PC-3 (cell line): ENCODE measurements around the gene IL17RB. TPM values are rescaled to one million over a fixed set of nuclear protein-coding genes. Genes with fewer than 3 reads are reported as not detected.

Experiments used
- ATAC-seq: fragments of 200-7000 bp; cut with Tn5 transposase; 2 replicates; pipeline ENCODE4 v1.9.1; 2020; ENCODE audit warnings: mild to moderate bottlenecking, moderate library complexity
- BruUV-seq: library from RNA; stranded (reverse); fragments of 400-500 nt; replicated peaks from 2 replicates; lab custom pipeline; 2021; lab: Mats Ljungman, UMichigan
- CTCF ChIA-PET: fragments of 300-600 bp; sonication (Branson Sonifier 250); formaldehyde crosslinking; loops from one replicate; lab custom pipeline; 2022; ENCODE audit warnings: antibody characterized with exemption; lab: Charles Lee
- POLR2A ChIA-PET: fragments of 300-600 bp; sonication (Branson Sonifier 250); formaldehyde crosslinking; loops from one replicate; lab custom pipeline; 2022; ENCODE audit warnings: antibody characterized with exemption; ENCODE audit not compliant: unreplicated experiment; lab: Charles Lee
- DNase-seq: peaks from one replicate; pipeline ENCODE4 v3.0.0-alpha.2; 2015
- H2AFZ ChIP-seq: fragments of 300-600 bp; sonication (generic); 2 replicates; pipeline ENCODE4 v1.6.0; 2016; ENCODE audit warnings: antibody characterized with exemption, low read length
- H3F3A ChIP-seq: fragments of 300-600 bp; sonication (generic); one replicate; pipeline ENCODE4 v1.6.0; 2017; ENCODE audit warnings: antibody characterized with exemption, low read length, control low read depth, mild to moderate bottlenecking; ENCODE audit not compliant: unreplicated experiment
- H3K27ac ChIP-seq: fragments of 300-600 bp; sonication (generic); 2 replicates; pipeline ENCODE4 v1.5.1; 2016; ENCODE audit warnings: mild to moderate bottlenecking, low read length
- H3K27me3 ChIP-seq: fragments of 300-600 bp; sonication (generic); 2 replicates; pipeline ENCODE4 v1.6.1; 2016; ENCODE audit warnings: low read length, mixed read lengths
- H3K36me3 ChIP-seq: fragments of 300-600 bp; sonication (generic); 2 replicates; pipeline ENCODE4 v1.6.1; 2016; ENCODE audit warnings: low read depth, mixed run types, low read length, mixed read lengths
- H3K4me1 ChIP-seq: fragments of 300-600 bp; sonication (generic); 2 replicates; pipeline ENCODE4 v1.5.1; 2016; ENCODE audit warnings: low read length; ENCODE audit not compliant: insufficient read depth
- H3K4me2 ChIP-seq: fragments of 300-600 bp; sonication (generic); 2 replicates; pipeline ENCODE4 v1.6.0; 2016; ENCODE audit warnings: low read length
- H3K4me3 ChIP-seq: fragments of 300-600 bp; sonication (generic); 2 replicates; pipeline ENCODE4 v1.5.1; 2016; ENCODE audit warnings: mild to moderate bottlenecking, low read length, mixed read lengths
- H3K79me2 ChIP-seq: fragments of 300-600 bp; sonication (generic); 2 replicates; pipeline ENCODE4 v1.6.1; 2017; ENCODE audit warnings: low read length, mixed read lengths
- H3K9ac ChIP-seq: fragments of 300-600 bp; sonication (generic); 2 replicates; pipeline ENCODE4 v1.6.0; 2016; ENCODE audit warnings: mild to moderate bottlenecking, low read length
- H3K9me2 ChIP-seq: fragments of 300-600 bp; sonication (generic); replicated peaks from 2 replicates; pipeline ENCODE4 v1.6.1; 2016; ENCODE audit warnings: mixed run types, low read length, mixed read lengths
- H3K9me3 ChIP-seq: fragments of 300-600 bp; sonication (generic); 2 replicates; pipeline ENCODE4 v1.6.1; 2016; ENCODE audit warnings: low read length, mixed read lengths
- H4K20me1 ChIP-seq: fragments of 300-600 bp; sonication (generic); 2 replicates; pipeline ENCODE4 v1.6.1; 2016; ENCODE audit warnings: low read length, mixed read lengths
- CTCF ChIP-seq: fragments of 300-600 bp; sonication (generic); conservative IDR thresholded peaks from 2 replicates; pipeline ENCODE4 v1.5.1; 2017; ENCODE audit warnings: antibody characterized with exemption, low read depth, mild to moderate bottlenecking, low read length
- EZH2 ChIP-seq: fragments of 300-600 bp; sonication (generic); IDR thresholded peaks from one replicate; pipeline ENCODE4 v1.6.1; 2017; ENCODE audit warnings: antibody characterized with exemption, mild to moderate bottlenecking, low read length; ENCODE audit not compliant: unreplicated experiment
- EZH2phosphoT487 ChIP-seq: fragments of 300-600 bp; sonication (generic); IDR thresholded peaks from 2 replicates; pipeline ENCODE4 v1.6.1; 2018; ENCODE audit warnings: mild to moderate bottlenecking, antibody characterized with exemption, low read length, borderline replicate concordance
- intact Hi-C: fragments of 100-400 bp; cut with micrococcal nuclease; formaldehyde crosslinking; loops from 2 replicates; pipeline ENCODE4 v1.9.0; 2023
- total RNA-seq: library from RNA; depleted of rRNA; stranded (reverse); fragments of >200 nt; gene quantifications from 2 replicates; pipeline ENCODE4 v1.2.3, GENCODE V29; 2014

IL17RB gene
- total RNA-seq, 1 experiment from 2014 or later, result 2.3 TPM

- Histone ChIP-seq H3F3A (no peaks in the 10 kb centered on the region), H3K9me2 (no peaks in the 10 kb centered on the region), H3K9me3 (no peaks in the 10 kb centered on the region), H3K4me3 (no peak overlapping the region), H2AFZ (no peak overlapping the region), H3K4me2 (no peak overlapping the region), H4K20me1 (no peaks in the 10 kb centered on the region), H3K4me1 (no peaks in the 10 kb centered on the region), H3K36me3 (no peaks in the 10 kb centered on the region), H3K27ac (no peak overlapping the region), H3K9ac (no peak overlapping the region), H3K79me2 (no peaks in the 10 kb centered on the region), H3K27me3 (peaks cover 82% of the 10 kb centered on the region)
- BruUV-seq, result no TSS peak
- no peak for ATAC-seq
- TF ChIP-seq CTCF (no peak), EZH2 (no peak), EZH2phosphoT487 (no peak)
- POLR2A ChIA-PET, result no interaction called here
- CTCF ChIA-PET, result no interaction called here
- intact Hi-C loops, result no loop called here
- DNase-seq, result no peak
Measured at GRCh38 chr3:53802256-53802880, 44.0 kb upstream of the IL17RB start.

- Histone ChIP-seq H3K79me2 (no peaks in the 10 kb centered on the region), H3K4me2 (no peak overlapping the region), H3K4me3 (no peak overlapping the region), H3K9ac (no peak overlapping the region), H3K9me3 (no peaks in the 10 kb centered on the region), H3K4me1 (no peaks in the 10 kb centered on the region), H3F3A (no peaks in the 10 kb centered on the region), H3K27ac (no peak overlapping the region), H2AFZ (no peak overlapping the region), H3K36me3 (no peaks in the 10 kb centered on the region), H4K20me1 (no peaks in the 10 kb centered on the region), H3K27me3 (peaks cover 86% of the 10 kb centered on the region), H3K9me2 (no peaks in the 10 kb centered on the region)
- no TSS peak for BruUV-seq
- ChIA-PET POLR2A (no interaction called here), CTCF (no interaction called here)
- intact Hi-C loops, result no loop called here
- ATAC-seq (no peak), DNase-seq (no peak)
- TF ChIP-seq CTCF (no peak), EZH2 (no peak), EZH2phosphoT487 (no peak)
Measured at GRCh38 chr3:53803124-53803815, 43.1 kb upstream of the IL17RB start.
